GM23338 (cell line): ENCODE data around the gene REEP1. TPM values are rescaled to one million over a fixed set of nuclear protein-coding genes. Genes with fewer than 3 reads are reported as not detected.

Experiments
- ATAC-seq: fragments of 200-7000 bp; cut with Tn5 transposase; 3 replicates; pipeline ENCODE4 v1.9.1; 2020
- DNase-seq: peaks from one replicate; pipeline ENCODE4 v3.0.0-alpha.2; 2015; ENCODE audit warnings: low spot score
- H2AFZ ChIP-seq: fragments of 200-600 bp; sonication (generic); 2 replicates; pipeline ENCODE4 v1.8.0; 2016; ENCODE audit warnings: antibody characterized with exemption, mild to moderate bottlenecking, moderate library complexity
- H3F3A ChIP-seq: fragments of 200-600 bp; sonication (generic); replicated peaks from 2 replicates; pipeline ENCODE4 v1.8.0; 2017; ENCODE audit warnings: antibody characterized with exemption, mixed run types, low read depth
- H3K27ac ChIP-seq: fragments of 200-600 bp; sonication (generic); 2 replicates; pipeline ENCODE4 v1.6.1; 2016; ENCODE audit warnings: low read depth
- H3K27me3 ChIP-seq: fragments of 200-600 bp; sonication (generic); 2 replicates; pipeline ENCODE4 v1.8.0; 2016; ENCODE audit warnings: mild to moderate bottlenecking, mixed run types, moderate library complexity; ENCODE audit not compliant: insufficient read depth
- H3K36me3 ChIP-seq: fragments of 200-600 bp; sonication (generic); 2 replicates; pipeline ENCODE4 v1.8.0; 2016; ENCODE audit warnings: mild to moderate bottlenecking; ENCODE audit not compliant: insufficient read depth
- H3K4me1 ChIP-seq: fragments of 200-600 bp; sonication (generic); 2 replicates; pipeline ENCODE4 v1.8.0; 2016; ENCODE audit warnings: mild to moderate bottlenecking, moderate library complexity; ENCODE audit not compliant: insufficient read depth
- H3K4me2 ChIP-seq: fragments of 200-600 bp; sonication (generic); 2 replicates; pipeline ENCODE4 v1.7.1; 2017; ENCODE audit warnings: mixed run types
- H3K4me3 ChIP-seq: fragments of 200-600 bp; sonication (generic); 2 replicates; pipeline ENCODE4 v1.6.1; 2016; ENCODE audit warnings: mixed run types
- H3K79me2 ChIP-seq: fragments of 200-600 bp; sonication (generic); replicated peaks from 2 replicates; pipeline ENCODE4 v1.8.0; 2017; ENCODE audit warnings: mild to moderate bottlenecking; ENCODE audit not compliant: insufficient read depth
- H3K9me2 ChIP-seq: fragments of 200-600 bp; sonication (generic); 2 replicates; pipeline ENCODE4 v1.8.0; 2017; ENCODE audit not compliant: insufficient read depth
- H4K20me1 ChIP-seq: fragments of 200-600 bp; sonication (generic); replicated peaks from 2 replicates; pipeline ENCODE4 v1.8.0; 2017; ENCODE audit warnings: mild to moderate bottlenecking; ENCODE audit not compliant: insufficient read depth
- H3K27ac Mint-ChIP-seq: 2 replicates; pipeline ENCODE4 v1.8.0; 2020; ENCODE audit warnings: inconsistent platforms, mild to moderate bottlenecking, moderate library complexity, mixed read lengths
- H3K27me3 Mint-ChIP-seq: 3 replicates; pipeline ENCODE4 v1.8.0; 2022; ENCODE audit warnings: low read depth, mild to moderate bottlenecking, moderate library complexity, mixed read lengths, inconsistent platforms; ENCODE audit not compliant: insufficient read depth, poor library complexity
- H3K36me3 Mint-ChIP-seq: 3 replicates; pipeline ENCODE4 v1.8.0; 2021; ENCODE audit warnings: low read depth, mild to moderate bottlenecking, inconsistent platforms, moderate library complexity, mixed read lengths
- H3K4me1 Mint-ChIP-seq: 3 replicates; pipeline ENCODE4 v1.8.0; 2020; ENCODE audit warnings: mild to moderate bottlenecking, inconsistent platforms, mixed read lengths
- H3K4me3 Mint-ChIP-seq: 3 replicates; pipeline ENCODE4 v1.8.0; 2021; ENCODE audit warnings: moderate library complexity, mild to moderate bottlenecking, inconsistent platforms, mixed read lengths
- H3K9me3 Mint-ChIP-seq: 3 replicates; pipeline ENCODE4 v1.8.0; 2020; ENCODE audit warnings: moderate library complexity, mild to moderate bottlenecking, inconsistent platforms, mixed read lengths
- CREB1 ChIP-seq: fragments of 250-450 bp; sonication (Bioruptor Pico); IDR thresholded peaks from 2 replicates; pipeline ENCODE4 v1.5.0; 2020; ENCODE audit warnings: low read depth, mild to moderate bottlenecking, moderate library complexity
- ETS1 ChIP-seq: IDR thresholded peaks from 2 replicates; pipeline ENCODE4 v1.6.1; 2016; ENCODE audit warnings: antibody characterized with exemption
- JUNB ChIP-seq: IDR thresholded peaks from one replicate; pipeline ENCODE4 v1.6.1; 2016; ENCODE audit warnings: antibody characterized with exemption; ENCODE audit not compliant: unreplicated experiment
- NANOG ChIP-seq: IDR thresholded peaks from 2 replicates; pipeline ENCODE4 v1.6.1; 2016; ENCODE audit warnings: antibody characterized with exemption, borderline replicate concordance
- STAT1 ChIP-seq: IDR thresholded peaks from one replicate; pipeline ENCODE4 v1.6.1; 2016; ENCODE audit warnings: antibody characterized with exemption; ENCODE audit not compliant: unreplicated experiment
- ZNF331 ChIP-seq: fragments of 250-450 bp; sonication (Bioruptor Pico); IDR thresholded peaks from 2 replicates; pipeline ENCODE4 v1.5.0; 2020; ENCODE audit warnings: low read depth, mild to moderate bottlenecking, moderate library complexity
- polyA plus RNA-seq: library from polyadenylated mRNA; unstranded; fragments of >200 nt; fragmentation: Nextera tagmentation; extraction: Ambion mirVana; gene quantifications from 2 replicates; pipeline ENCODE4 v1.2.1, GENCODE V29; 2016
- total RNA-seq: library from RNA; depleted of rRNA; stranded (reverse); fragments of >200 nt; shearing (Covaris generic); gene quantifications from 2 replicates; pipeline ENCODE4 v1.2.3, GENCODE V29; 2014
- TF ChIP-seq, protein P1 (sequence below): IDR thresholded peaks from one replicate; pipeline ENCODE4 v1.6.1; 2018; ENCODE audit warnings: antibody characterized with exemption; ENCODE audit not compliant: unreplicated experiment

Gene REEP1
- total and polyA plus RNA-seq, 2 experiments from 2014 or later = 1.6 to 1.8 TPM

GRCh38 chr2:86342488-86342887 is 5.1 kb upstream of the REEP1 start:
- Mint-ChIP-seq H3K27ac (no peak overlapping the region), H3K36me3 (no peaks in the 10 kb centered on the region; the same call in 2 of the 3 replicates), H3K4me3 (no peak overlapping the region), H3K27me3 (peaks cover 36% of the 10 kb centered on the region), H3K9me3 (peaks cover 17% of the 10 kb centered on the region), H3K4me1 (peaks cover 4% of the 10 kb centered on the region; the same call in 2 of the 3 replicates)
- no peaks in the 10 kb centered on the region for H3K9me2 ChIP-seq
- ATAC-seq (no peak), DNase-seq (no peak)
- no peak overlapping the region for H3K4me3 ChIP-seq
- H3K79me2 ChIP-seq = no peaks in the 10 kb centered on the region
- peaks cover 36% of the 10 kb centered on the region for H3K27me3 ChIP-seq
- no peak overlapping the region for H3K4me2 ChIP-seq
- no peaks in the 10 kb centered on the region for H4K20me1 ChIP-seq
- TF ChIP-seq, protein P1, sequence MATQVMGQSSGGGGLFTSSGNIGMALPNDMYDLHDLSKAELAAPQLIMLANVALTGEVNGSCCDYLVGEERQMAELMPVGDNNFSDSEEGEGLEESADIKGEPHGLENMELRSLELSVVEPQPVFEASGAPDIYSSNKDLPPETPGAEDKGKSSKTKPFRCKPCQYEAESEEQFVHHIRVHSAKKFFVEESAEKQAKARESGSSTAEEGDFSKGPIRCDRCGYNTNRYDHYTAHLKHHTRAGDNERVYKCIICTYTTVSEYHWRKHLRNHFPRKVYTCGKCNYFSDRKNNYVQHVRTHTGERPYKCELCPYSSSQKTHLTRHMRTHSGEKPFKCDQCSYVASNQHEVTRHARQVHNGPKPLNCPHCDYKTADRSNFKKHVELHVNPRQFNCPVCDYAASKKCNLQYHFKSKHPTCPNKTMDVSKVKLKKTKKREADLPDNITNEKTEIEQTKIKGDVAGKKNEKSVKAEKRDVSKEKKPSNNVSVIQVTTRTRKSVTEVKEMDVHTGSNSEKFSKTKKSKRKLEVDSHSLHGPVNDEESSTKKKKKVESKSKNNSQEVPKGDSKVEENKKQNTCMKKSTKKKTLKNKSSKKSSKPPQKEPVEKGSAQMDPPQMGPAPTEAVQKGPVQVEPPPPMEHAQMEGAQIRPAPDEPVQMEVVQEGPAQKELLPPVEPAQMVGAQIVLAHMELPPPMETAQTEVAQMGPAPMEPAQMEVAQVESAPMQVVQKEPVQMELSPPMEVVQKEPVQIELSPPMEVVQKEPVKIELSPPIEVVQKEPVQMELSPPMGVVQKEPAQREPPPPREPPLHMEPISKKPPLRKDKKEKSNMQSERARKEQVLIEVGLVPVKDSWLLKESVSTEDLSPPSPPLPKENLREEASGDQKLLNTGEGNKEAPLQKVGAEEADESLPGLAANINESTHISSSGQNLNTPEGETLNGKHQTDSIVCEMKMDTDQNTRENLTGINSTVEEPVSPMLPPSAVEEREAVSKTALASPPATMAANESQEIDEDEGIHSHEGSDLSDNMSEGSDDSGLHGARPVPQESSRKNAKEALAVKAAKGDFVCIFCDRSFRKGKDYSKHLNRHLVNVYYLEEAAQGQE = no peak
- TF ChIP-seq ZNF331 (CRISPR knock-in tag) (no peak), CREB1 (CRISPR knock-in tag) (no peak), ETS1 (no peak), NANOG (no peak), STAT1 (no peak)
- H2AFZ ChIP-seq = no peak overlapping the region
- H3K27ac ChIP-seq = no peak overlapping the region
- no peaks in the 10 kb centered on the region; the same call in 1 of the 2 replicates for H3K4me1 ChIP-seq
- no peaks in the 10 kb centered on the region for H3K36me3 ChIP-seq
- peaks cover 5% of the 10 kb centered on the region for H3F3A ChIP-seq

DNA sequence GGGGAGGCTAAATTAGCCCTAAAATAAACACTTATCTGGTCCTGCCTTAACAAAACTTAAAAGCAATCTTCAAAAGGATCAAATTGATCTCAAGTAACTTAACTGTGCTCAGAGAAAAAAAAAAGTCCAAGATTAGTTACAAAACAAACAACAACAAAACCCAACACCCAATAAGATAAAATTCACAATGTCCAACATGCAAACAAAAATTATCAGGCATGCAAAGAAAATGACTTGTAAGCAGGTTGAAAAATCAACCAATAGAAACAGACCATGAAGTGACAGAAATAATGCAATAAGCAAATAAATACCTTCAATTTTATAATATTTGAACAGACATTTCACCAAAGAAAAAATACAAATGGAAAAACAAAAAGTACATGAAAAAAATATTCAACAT is 4.0 kb upstream of the REEP1 start:
- H3K4me3 Mint-ChIP-seq = no peak overlapping the region
- no peak overlapping the region for H2AFZ ChIP-seq
- no peaks in the 10 kb centered on the region for H3K36me3 ChIP-seq
- H3K9me2 ChIP-seq = no peaks in the 10 kb centered on the region
- no peak overlapping the region for H3K27ac ChIP-seq
- peaks cover 41% of the 10 kb centered on the region for H3K27me3 Mint-ChIP-seq
- no peak overlapping the region for H3K27ac Mint-ChIP-seq
- no peaks in the 10 kb centered on the region; the same call in 2 of the 3 replicates for H3K36me3 Mint-ChIP-seq
- no peak overlapping the region for H3K4me3 ChIP-seq
- DNase-seq (no peak), ATAC-seq (no peak)
- peaks cover 43% of the 10 kb centered on the region for H3K27me3 ChIP-seq
- H3K79me2 ChIP-seq = no peaks in the 10 kb centered on the region
- H3K4me1 Mint-ChIP-seq = peaks cover 6% of the 10 kb centered on the region
- H3K4me2 ChIP-seq = no peak overlapping the region
- TF ChIP-seq ETS1 (no peak), ZNF331 (CRISPR knock-in tag) (no peak), JUNB (no peak), CREB1 (CRISPR knock-in tag) (no peak)
- peaks cover under 1% of the 10 kb centered on the region; the same call in 1 of the 2 replicates for H3K4me1 ChIP-seq
- H3F3A ChIP-seq = peaks cover 5% of the 10 kb centered on the region
- no peaks in the 10 kb centered on the region for H4K20me1 ChIP-seq
- peaks cover 17% of the 10 kb centered on the region for H3K9me3 Mint-ChIP-seq
